Prostate gland (tissue), 2 donors: ENCODE measurements around the gene DIP2B. TPM values are rescaled to one million over a fixed set of nuclear protein-coding genes. Genes with fewer than 3 reads are reported as not detected.

ENCODE experiments used
- DNase-seq: peaks from one replicate; pipeline ENCODE4 v3.0.0-alpha.2; 2019; ENCODE audit warnings: low spot score
- H3K27ac ChIP-seq, 2 donors: fragments of 200-600 bp; sonication (generic); 2 replicates each; pipeline ENCODE4 v1.5.1; 2017 to 2019
- H3K27me3 ChIP-seq: fragments of 200-600 bp; sonication (generic); replicated peaks from 2 replicates; pipeline ENCODE4 v1.5.1; 2019; ENCODE audit not compliant: insufficient read depth
- H3K36me3 ChIP-seq, 2 donors: fragments of 200-600 bp; sonication (generic); 1 replicate in 1 of 2; 2 replicates in 1 of 2; pipeline versions ENCODE4 v1.5.1 to v1.8.1; 2017 to 2019
- H3K4me1 ChIP-seq: fragments of 200-600 bp; sonication (generic); replicated peaks from 2 replicates; pipeline ENCODE4 v1.5.1; 2019
- H3K4me3 ChIP-seq, 2 donors: fragments of 200-600 bp; sonication (generic); 2 replicates each; pipeline ENCODE4 v1.5.1; 2017 to 2019
- H3K9me3 ChIP-seq: fragments of 200-600 bp; sonication (generic); 2 replicates; pipeline ENCODE4 v1.5.1; 2017
- POLR2A ChIP-seq: fragments of 450-650 bp; IDR thresholded peaks from one replicate; pipeline ENCODE4 v1.6.1; 2016; ENCODE audit warnings: antibody characterized with exemption, mild to moderate bottlenecking
- POLR2AphosphoS5 ChIP-seq: sonication (generic); formaldehyde crosslinking; IDR thresholded peaks from one replicate; pipeline ENCODE4 v1.6.1; 2017; ENCODE audit warnings: antibody characterized with exemption
- WGBS: methylation state at CpG from one replicate; pipeline ENCODE4 v1.1.5; 2018; 5-methylcytosine and 5-hydroxymethylcytosine counted together
- intact Hi-C: fragments of 100-400 bp; cut with DNase I; formaldehyde crosslinking; loops from one replicate; pipeline ENCODE4 v1.14.2; 2022
- total RNA-seq, 2 donors: library from RNA; depleted of rRNA; stranded (reverse); fragments of >200 nt; gene quantifications; one replicate each; pipeline ENCODE4 v1.1.0, GENCODE V29; 2016
- TF ChIP-seq, protein P1 (sequence below), 4 experiments: fragments of 200-600 bp in 2 of 4; fragments of 450-650 bp in 2 of 4; sonication (generic) in 2 of 4; IDR thresholded peaks; 1 replicate in 3 of 4; 2 replicates in 1 of 4; pipeline ENCODE4 v1.5.1; 2016 to 2019; ENCODE audit warnings: antibody characterized with exemption in 4 of 4, mild to moderate bottlenecking in 2 of 4, moderate library complexity in 2 of 4

Gene DIP2B
- total RNA-seq, 2 donors from 2014 or later = 23.2 to 56.3 TPM

GRCh38 chr12:50778663-50779590 is 274.1 kb downstream of the DIP2B start:
- no peaks in the 10 kb centered on the region for H3K9me3 ChIP-seq
- no peak for TF ChIP-seq POLR2AphosphoS5
- TF ChIP-seq, protein P1, sequence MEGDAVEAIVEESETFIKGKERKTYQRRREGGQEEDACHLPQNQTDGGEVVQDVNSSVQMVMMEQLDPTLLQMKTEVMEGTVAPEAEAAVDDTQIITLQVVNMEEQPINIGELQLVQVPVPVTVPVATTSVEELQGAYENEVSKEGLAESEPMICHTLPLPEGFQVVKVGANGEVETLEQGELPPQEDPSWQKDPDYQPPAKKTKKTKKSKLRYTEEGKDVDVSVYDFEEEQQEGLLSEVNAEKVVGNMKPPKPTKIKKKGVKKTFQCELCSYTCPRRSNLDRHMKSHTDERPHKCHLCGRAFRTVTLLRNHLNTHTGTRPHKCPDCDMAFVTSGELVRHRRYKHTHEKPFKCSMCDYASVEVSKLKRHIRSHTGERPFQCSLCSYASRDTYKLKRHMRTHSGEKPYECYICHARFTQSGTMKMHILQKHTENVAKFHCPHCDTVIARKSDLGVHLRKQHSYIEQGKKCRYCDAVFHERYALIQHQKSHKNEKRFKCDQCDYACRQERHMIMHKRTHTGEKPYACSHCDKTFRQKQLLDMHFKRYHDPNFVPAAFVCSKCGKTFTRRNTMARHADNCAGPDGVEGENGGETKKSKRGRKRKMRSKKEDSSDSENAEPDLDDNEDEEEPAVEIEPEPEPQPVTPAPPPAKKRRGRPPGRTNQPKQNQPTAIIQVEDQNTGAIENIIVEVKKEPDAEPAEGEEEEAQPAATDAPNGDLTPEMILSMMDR (IDR thresholded peaks at IDR 0.05) = no peak
- TF ChIP-seq POLR2A = no peak
- no peaks in the 10 kb centered on the region for H3K36me3 ChIP-seq
- no peak overlapping the region for H3K27ac ChIP-seq
- no peaks in the 10 kb centered on the region for H3K27me3 ChIP-seq
- no peak for DNase-seq
- intact Hi-C loops = no loop called here
- WGBS = 89% methylated on average over 8 of the region's 8 CpGs
- no peak overlapping the region for H3K4me3 ChIP-seq
- H3K4me1 ChIP-seq = no peaks in the 10 kb centered on the region

DNA sequence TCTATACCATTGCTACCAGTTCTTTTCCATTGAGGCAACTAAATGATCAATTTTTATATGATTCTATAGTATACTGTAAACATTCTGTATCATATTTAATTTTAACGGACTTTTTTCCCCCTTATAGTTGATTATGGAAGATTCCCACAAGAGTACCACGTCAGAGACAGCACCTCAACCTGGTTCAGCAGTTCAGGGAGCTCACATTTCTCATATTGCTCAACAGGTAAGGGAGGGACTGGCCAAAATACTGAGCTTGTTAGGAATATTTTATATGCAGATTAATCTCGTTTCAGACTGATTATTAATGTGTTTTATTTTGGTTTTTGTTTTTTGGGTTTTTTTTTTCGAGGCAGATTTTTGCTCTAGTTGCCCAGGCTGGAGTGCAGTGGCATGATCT is 275.2 kb downstream of the DIP2B start:
- intact Hi-C loops = no loop called here
- 95% methylated on average over 4 of the region's 4 CpGs for WGBS
- no peak overlapping the region for H3K4me3 ChIP-seq
- H3K27me3 ChIP-seq = no peaks in the 10 kb centered on the region
- H3K27ac ChIP-seq = no peak overlapping the region
- no peaks in the 10 kb centered on the region for H3K9me3 ChIP-seq
- no peaks in the 10 kb centered on the region for H3K4me1 ChIP-seq
- no peak for TF ChIP-seq POLR2A
- TF ChIP-seq, protein P1 (IDR thresholded peaks at IDR 0.05) = no peak
- TF ChIP-seq POLR2AphosphoS5 = no peak
- H3K36me3 ChIP-seq = no peaks in the 10 kb centered on the region
- no peak for DNase-seq

- TF ChIP-seq POLR2AphosphoS5 = no peak
- TF ChIP-seq, protein P1 (IDR thresholded peaks at IDR 0.05) = no peak
- no peak for TF ChIP-seq POLR2A
- WGBS = 88% methylated on average over 4 of the region's 4 CpGs
- intact Hi-C loops = no loop called here
These were observed 279.7 kb downstream of the DIP2B start for GRCh38 chr12:50784501-50784900.

DNA sequence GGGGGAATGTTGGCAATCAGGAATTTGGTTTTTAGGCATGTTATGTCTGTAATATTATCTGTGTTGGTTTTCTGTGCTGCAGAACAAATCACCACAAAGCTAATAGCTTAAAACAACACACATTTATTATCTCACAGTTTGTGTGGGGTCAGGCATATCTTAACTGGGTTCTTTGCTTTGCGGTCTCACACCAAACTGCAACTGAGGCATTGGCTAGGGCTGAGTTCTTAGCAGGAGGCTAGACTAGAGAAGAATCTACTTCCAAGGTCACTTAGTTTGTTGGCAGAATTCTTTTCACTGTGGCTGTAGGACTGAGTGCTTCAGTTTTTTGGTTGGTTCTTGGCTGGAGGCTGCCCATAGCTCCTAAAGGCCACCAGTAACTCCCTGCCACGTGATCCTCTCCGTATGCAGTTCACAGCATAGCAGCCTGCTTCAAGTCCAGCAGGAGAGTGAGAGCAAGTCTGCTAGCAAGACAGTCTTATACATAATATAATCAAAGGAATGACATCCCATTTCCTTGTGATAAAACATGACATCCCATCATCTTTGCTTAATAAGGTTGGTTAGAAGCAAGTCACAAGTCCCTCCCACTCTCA is 280.7 kb downstream of the DIP2B start:
- TF ChIP-seq, protein P1 (IDR thresholded peaks at IDR 0.05) = no peak
- TF ChIP-seq POLR2AphosphoS5 = no peak
- TF ChIP-seq POLR2A = no peak
- intact Hi-C loops = no loop called here
- 95% methylated on average over 3 of the region's 3 CpGs for WGBS
- Histone ChIP-seq H3K4me1 (no peaks in the 10 kb centered on the region), H3K27me3 (no peaks in the 10 kb centered on the region), H3K27ac (no peak overlapping the region), H3K9me3 (no peaks in the 10 kb centered on the region), H3K36me3 (no peaks in the 10 kb centered on the region), H3K4me3 (no peak overlapping the region)
- DNase-seq = no peak

More at GRCh38 chr12:50784501-50784900, 279.7 kb downstream of the DIP2B start:
- Histone ChIP-seq H3K9me3 (no peaks in the 10 kb centered on the region), H3K27ac (no peak overlapping the region), H3K4me3 (no peak overlapping the region), H3K4me1 (no peaks in the 10 kb centered on the region), H3K27me3 (no peaks in the 10 kb centered on the region), H3K36me3 (no peaks in the 10 kb centered on the region)
- no peak for DNase-seq
